OCI-LY7 (cell line): ENCODE data around the gene SRSF2. TPM values are rescaled to one million over a fixed set of nuclear protein-coding genes. Genes with fewer than 3 reads are reported as not detected.
"Not testable (repeated sequence)": the region's sequence is repeated elsewhere in the genome, so short reads cannot be mapped to it uniquely, and the experiment has no call there.

Experiments used
- BruUV-seq: library from RNA; stranded (reverse); fragments of 400-500 nt; replicated peaks from 2 replicates; lab custom pipeline; 2021; lab: Mats Ljungman, UMichigan
- CTCF ChIA-PET: fragments of 300-600 bp; sonication (Branson Sonifier 250); formaldehyde crosslinking; loops from one replicate; lab custom pipeline; 2022; ENCODE audit warnings: antibody characterized with exemption; ENCODE audit not compliant: unreplicated experiment; lab: Charles Lee
- POLR2A ChIA-PET: fragments of 300-600 bp; sonication (Branson Sonifier 250); formaldehyde crosslinking; loops from one replicate; lab custom pipeline; 2022; ENCODE audit warnings: antibody characterized with exemption; lab: Charles Lee
- DNase-seq: peaks from one replicate; pipeline ENCODE4 v3.0.0-alpha.2; 2015; ENCODE audit warnings: low spot score
- H2AFZ ChIP-seq: fragments of 200-600 bp; sonication (generic), shearing (Covaris generic); 2 replicates; pipeline ENCODE4 v1.6.1; 2014; ENCODE audit warnings: mild to moderate bottlenecking, antibody characterized with exemption, low read length, moderate library complexity
- H3K27ac ChIP-seq: fragments of 200-600 bp; sonication (generic); 2 replicates; pipeline ENCODE4 v1.5.1; 2014; ENCODE audit warnings: mixed run types, low read depth, mild to moderate bottlenecking, moderate library complexity, low read length, inconsistent platforms; ENCODE audit not compliant: poor library complexity, severe bottlenecking
- H3K36me3 ChIP-seq: fragments of 200-600 bp; sonication (generic); 2 replicates; pipeline ENCODE4 v1.6.1; 2014; ENCODE audit warnings: mild to moderate bottlenecking, antibody characterized with exemption, low read length, moderate library complexity, mixed read lengths; ENCODE audit not compliant: insufficient read depth
- H3K4me1 ChIP-seq: fragments of 200-600 bp; sonication (generic); 2 replicates; pipeline ENCODE4 v1.5.1; 2014; ENCODE audit warnings: mild to moderate bottlenecking, low read length; ENCODE audit not compliant: insufficient read depth, poor library complexity, severe bottlenecking
- H3K4me2 ChIP-seq: fragments of 200-600 bp; sonication (generic); 2 replicates; pipeline ENCODE4 v1.6.1; 2014; ENCODE audit warnings: mild to moderate bottlenecking, low read length
- H3K4me3 ChIP-seq: fragments of 200-600 bp; sonication (generic); 2 replicates; pipeline ENCODE4 v1.5.1; 2014; ENCODE audit warnings: mild to moderate bottlenecking, low read depth, low read length; ENCODE audit not compliant: poor library complexity, severe bottlenecking
- H3K79me2 ChIP-seq: fragments of 200-600 bp; sonication (generic); 2 replicates; pipeline ENCODE4 v1.6.1; 2016; ENCODE audit warnings: low read depth, mild to moderate bottlenecking, low read length, moderate library complexity, mixed read lengths; ENCODE audit not compliant: insufficient read depth
- H3K9me2 ChIP-seq: fragments of 200-600 bp; sonication (generic); 2 replicates; pipeline ENCODE4 v1.6.1; 2016; ENCODE audit warnings: mild to moderate bottlenecking, low read length, mixed read lengths; ENCODE audit not compliant: insufficient read depth
- H3K9me3 ChIP-seq: fragments of 200-600 bp; sonication (generic); 2 replicates; pipeline ENCODE4 v1.6.1; 2014; ENCODE audit warnings: mild to moderate bottlenecking, mixed run types, low read length, mixed read lengths
- H4K20me1 ChIP-seq: fragments of 200-600 bp; sonication (generic); 2 replicates; pipeline ENCODE4 v1.6.1; 2014; ENCODE audit warnings: mild to moderate bottlenecking, antibody characterized with exemption, low read length, moderate library complexity, mixed read lengths; ENCODE audit not compliant: insufficient read depth
- CTCF ChIP-seq: fragments of 200-600 bp; sonication (generic); conservative IDR thresholded peaks from 2 replicates; pipeline ENCODE4 v1.5.1; 2014; ENCODE audit warnings: mild to moderate bottlenecking, antibody characterized with exemption, low read length, moderate library complexity, mixed read lengths
- EZH2phosphoT487 ChIP-seq: fragments of 200-600 bp; sonication (generic); IDR thresholded peaks from 2 replicates; pipeline ENCODE4 v1.6.1; 2018; ENCODE audit warnings: low read depth, borderline replicate concordance, mild to moderate bottlenecking, mixed run types, antibody characterized with exemption, low read length, moderate library complexity, mixed read lengths
- intact Hi-C: fragments of 100-400 bp; cut with micrococcal nuclease; formaldehyde crosslinking; loops from one replicate; pipeline ENCODE4 v1.10.0; 2022; ENCODE audit not compliant: unreplicated experiment
- total RNA-seq, 2 experiments: library from RNA; depleted of rRNA in 1 of 2; stranded (reverse); fragments of >200 nt in 1 of 2; shearing (Covaris generic) in 1 of 2; gene quantifications; 2 replicates each; pipeline ENCODE4 v1.2.3, GENCODE V29; 2014 to 2022

SRSF2 gene
- total RNA-seq, 2 experiments from 2014 or later: 619 to 2,207 TPM

GRCh38 chr17:76709951-76710862, 26.9 kb downstream of the SRSF2 start:
- H3K27ac ChIP-seq, H4K20me1 ChIP-seq, DNase-seq, BruUV-seq, intact Hi-C loops, H3K9me2 ChIP-seq, H3K9me3 ChIP-seq, H3K79me2 ChIP-seq, H2AFZ ChIP-seq, POLR2A ChIA-PET: not testable (repeated sequence)
- CTCF ChIA-PET: interaction anchor here (0.6 kb wide), 1 partner anchor 20 kb away, joined by 3 read pairs; no protein-coding TSS in a partner anchor
- peaks cover 19% of the 10 kb centered on the region for H3K4me1 ChIP-seq
- peak overlapping the region; percentile 50 for H3K4me2 ChIP-seq
- TF ChIP-seq EZH2phosphoT487: 0 out of 2 replicates have a peak, but pooled peaks have one; percentile 58
- H3K36me3 ChIP-seq: peaks cover 21% of the 10 kb centered on the region; the same call in 1 of the 2 replicates
- peak overlapping the region; percentile 43 for H3K4me3 ChIP-seq

DNA sequence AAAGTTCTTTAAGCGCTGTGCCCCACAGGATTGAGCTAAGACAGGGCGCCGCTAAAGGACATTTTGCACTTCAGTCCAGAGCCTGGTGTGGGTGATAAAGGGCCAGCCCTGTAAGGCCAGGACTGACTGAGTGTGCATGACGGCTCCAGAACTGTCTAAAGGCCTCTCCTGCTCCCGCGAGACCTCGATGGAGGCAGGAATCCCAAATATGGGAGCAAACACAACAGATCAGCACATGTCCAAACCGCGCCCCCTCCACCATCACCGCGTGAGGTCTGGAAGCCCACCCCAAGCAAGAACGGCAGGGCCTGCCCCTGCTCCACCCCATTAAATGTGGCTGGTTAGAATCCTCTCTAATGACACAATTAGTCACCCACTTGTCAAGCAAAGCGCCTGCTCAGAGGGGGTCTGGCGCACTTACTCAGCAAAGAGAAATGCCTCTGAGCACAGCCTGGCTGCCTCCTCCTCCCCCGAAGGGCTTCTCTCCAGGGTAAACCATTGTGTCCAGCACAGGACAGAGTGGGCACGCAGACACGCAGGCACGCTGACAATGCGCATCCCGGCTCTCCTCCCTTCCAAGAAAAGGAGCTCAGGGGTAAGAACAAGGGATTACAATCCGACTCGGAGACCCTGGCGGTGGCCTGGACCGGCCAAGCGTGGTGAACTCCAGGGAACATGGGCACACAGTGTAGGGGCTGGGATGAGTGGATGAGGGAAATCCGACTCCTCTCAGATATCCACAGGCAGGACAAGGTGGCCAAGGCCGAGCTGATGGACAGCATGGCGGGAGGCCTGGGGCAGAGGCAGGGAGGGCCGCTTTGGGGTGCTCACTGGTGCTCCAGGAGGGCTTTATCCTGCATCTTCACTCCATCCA, 27.8 kb downstream of the SRSF2 start:
- no peaks in the 10 kb centered on the region for H3K9me2 ChIP-seq
- H3K79me2 ChIP-seq: no peaks in the 10 kb centered on the region
- no peaks in the 10 kb centered on the region for H3K9me3 ChIP-seq
- ChIA-PET CTCF (interaction anchor here (0.6 kb wide), 3 partner anchors 13 to 181 kb away, joined by 3 read pairs; no protein-coding TSS in a partner anchor), POLR2A (no interaction called here)
- H3K4me2 ChIP-seq: no peak overlapping the region
- H2AFZ ChIP-seq: no peak overlapping the region
- no TSS peak for BruUV-seq
- peaks cover 12% of the 10 kb centered on the region; the same call in 1 of the 2 replicates for H3K36me3 ChIP-seq
- no peak overlapping the region for H3K27ac ChIP-seq
- no peaks in the 10 kb centered on the region for H4K20me1 ChIP-seq
- H3K4me3 ChIP-seq: no peak overlapping the region
- intact Hi-C loops: no loop called here
- DNase-seq: no peak
- peaks cover 11% of the 10 kb centered on the region for H3K4me1 ChIP-seq
- TF ChIP-seq EZH2phosphoT487: no peak
- TF ChIP-seq CTCF: no peak
